CD4-positive, alpha-beta memory T cell (primary cell): ENCODE measurements around the gene CCR6. TPM values are rescaled to one million over a fixed set of nuclear protein-coding genes. Genes with fewer than 3 reads are reported as not detected.

Source experiments
- CTCF ChIA-PET: fragments of 350-600 bp; sonication (Branson Sonifier 250); formaldehyde crosslinking; loops from one replicate; lab custom pipeline; 2021; ENCODE audit warnings: inconsistent platforms; ENCODE audit not compliant: partially characterized antibody; lab: Charles Lee
- POLR2A ChIA-PET: fragments of 350-600 bp; sonication (Branson Sonifier 250); formaldehyde crosslinking; loops from one replicate; lab custom pipeline; 2021; ENCODE audit not compliant: partially characterized antibody; lab: Charles Lee
- DNase-seq, 5 donors: peaks; one replicate each; pipeline versions ENCODE4 v3.0.0 to v3.0.0-alpha.2; 2020 to 2022; ENCODE audit warnings: mixed read lengths in 1 of 5
- H3K27ac ChIP-seq: one replicate; pipeline ENCODE4 v1.7.0; 2013; ENCODE audit warnings: low read depth, low read length
- H3K27me3 ChIP-seq: 2 replicates; pipeline ENCODE4 v1.7.0; 2013; ENCODE audit warnings: mild to moderate bottlenecking, low read length, moderate library complexity; ENCODE audit not compliant: insufficient read depth
- H3K36me3 ChIP-seq: 2 replicates; pipeline ENCODE4 v1.7.0; 2013; ENCODE audit warnings: mild to moderate bottlenecking, low read length, moderate library complexity; ENCODE audit not compliant: insufficient read depth
- H3K4me1 ChIP-seq: 2 replicates; pipeline ENCODE4 v1.7.0; 2013; ENCODE audit warnings: mild to moderate bottlenecking, low read length, moderate library complexity; ENCODE audit not compliant: insufficient read depth
- H3K4me3 ChIP-seq, 2 donors: one replicate each; pipeline ENCODE4 v1.7.0; 2013; ENCODE audit warnings: low read length in 2 of 2, mild to moderate bottlenecking in 1 of 2
- H3K9me3 ChIP-seq, 2 donors: one replicate each; pipeline ENCODE4 v1.7.0; 2013; ENCODE audit warnings: low read length in 2 of 2, control low read depth in 1 of 2; ENCODE audit not compliant: control insufficient read depth in 1 of 2
- H3K27ac Mint-ChIP-seq, 7 donors: one replicate each; pipeline ENCODE4 v1.8.0; 2020 to 2021; ENCODE audit warnings: mixed read lengths in 7 of 7, mild to moderate bottlenecking in 6 of 7, inconsistent platforms in 3 of 7, moderate library complexity in 3 of 7
- H3K27me3 Mint-ChIP-seq, 2 donors: one replicate each; pipeline ENCODE4 v1.8.0; 2020 to 2021; ENCODE audit warnings: mixed read lengths in 2 of 2
- H3K36me3 Mint-ChIP-seq, 2 donors: one replicate each; pipeline ENCODE4 v1.8.0; 2020 to 2021; ENCODE audit warnings: mixed read lengths in 2 of 2, inconsistent platforms in 1 of 2, mild to moderate bottlenecking in 1 of 2
- H3K4me1 Mint-ChIP-seq, 4 donors: one replicate each; pipeline ENCODE4 v1.8.0; 2020 to 2021; ENCODE audit warnings: mixed read lengths in 4 of 4, mild to moderate bottlenecking in 1 of 4
- H3K4me3 Mint-ChIP-seq, 8 donors: one replicate each; pipeline ENCODE4 v1.8.0; 2020 to 2021; ENCODE audit warnings: mixed read lengths in 8 of 8, mild to moderate bottlenecking in 7 of 8, moderate library complexity in 6 of 8, inconsistent platforms in 3 of 8
- H3K9me3 Mint-ChIP-seq, 8 donors: one replicate each; pipeline ENCODE4 v1.8.0; 2020 to 2021; ENCODE audit warnings: mixed read lengths in 8 of 8, mild to moderate bottlenecking in 5 of 8, inconsistent platforms in 3 of 8, moderate library complexity in 1 of 8
- intact Hi-C: fragments of 100-400 bp; cut with micrococcal nuclease; formaldehyde crosslinking; loops from one replicate; pipeline ENCODE4 v1.15.1; 2023
- polyA plus RNA-seq, 2 donors: library from polyadenylated mRNA; unstranded; fragments of 300-500 nt; fragmentation: Illumina TruSeq; gene quantifications; one replicate each; pipeline ENCODE4 v1.2.3, GENCODE V29; 2021
- total RNA-seq, 2 experiments: library from RNA; stranded (reverse); gene quantifications; one replicate each; pipeline ENCODE4 v1.2.3, GENCODE V29; 2021

CCR6 gene
- total and polyA plus RNA-seq, 4 experiments from 2014 or later = 21.7 to 124 (median 61.2) TPM

GRCh38 chr6:167105060-167105459 is 17.8 kb upstream of the CCR6 start:
- CTCF ChIA-PET = interaction anchor here (0.8 to 1.3 kb wide), 3 partner anchors 11 to 115 kb away, joined by 3 read pairs; no protein-coding TSS in a partner anchor
- H3K9me3 ChIP-seq = no peaks in the 10 kb centered on the region
- H3K4me3 Mint-ChIP-seq = peak overlapping the region in 1 of 8 donors; percentile 45
- no peak overlapping the region for H3K27ac ChIP-seq
- H3K27me3 ChIP-seq = no peaks in the 10 kb centered on the region
- H3K27me3 Mint-ChIP-seq = no peaks in the 10 kb centered on the region
- peaks cover 20% of the 10 kb centered on the region for H3K4me1 ChIP-seq
- POLR2A ChIA-PET = interaction anchor here (2.5 kb wide), 1 partner anchor 9 kb away, joined by 8 read pairs; no protein-coding TSS in a partner anchor
- H3K36me3 ChIP-seq = no peaks in the 10 kb centered on the region
- intact Hi-C loops = no loop called here
- H3K4me1 Mint-ChIP-seq = peaks cover 17 to 30% (median 25%) of the 10 kb centered on the region in 4 donors
- no peak for DNase-seq
- H3K4me3 ChIP-seq = no peak overlapping the region
- no peaks in the 10 kb centered on the region for H3K36me3 Mint-ChIP-seq
- H3K27ac Mint-ChIP-seq = no peak overlapping the region
- peaks cover 0 to 2% (median 0%) of the 10 kb centered on the region in 8 donors for H3K9me3 Mint-ChIP-seq

- H3K27ac Mint-ChIP-seq = no peak overlapping the region
- no peak overlapping the region for H3K4me3 Mint-ChIP-seq
- no peaks in the 10 kb centered on the region for H3K9me3 ChIP-seq
- H3K27me3 Mint-ChIP-seq = no peaks in the 10 kb centered on the region
- no peak overlapping the region for H3K4me3 ChIP-seq
- H3K27ac ChIP-seq = no peak overlapping the region
- peaks cover 34% of the 10 kb centered on the region for H3K4me1 ChIP-seq
- peaks cover 0 to 2% (median 0%) of the 10 kb centered on the region in 8 donors for H3K9me3 Mint-ChIP-seq
- no peak for DNase-seq
- H3K36me3 Mint-ChIP-seq = no peaks in the 10 kb centered on the region
- POLR2A ChIA-PET = no interaction called here
- H3K27me3 ChIP-seq = no peaks in the 10 kb centered on the region
- H3K4me1 Mint-ChIP-seq = peaks cover 21 to 42% (median 32%) of the 10 kb centered on the region in 4 donors
- H3K36me3 ChIP-seq = no peaks in the 10 kb centered on the region
- intact Hi-C loops = no loop called here
- CTCF ChIA-PET = interaction anchor here (1.0 to 1.3 kb wide), 3 partner anchors 12 to 36 kb away, joined by 3 read pairs; no protein-coding TSS in a partner anchor
These were observed 16.5 kb upstream of the CCR6 start for GRCh38 chr6:167106406-167106805.

- Histone ChIP-seq H3K27me3 (no peaks in the 10 kb centered on the region), H3K4me1 (peaks cover 44% of the 10 kb centered on the region), H3K36me3 (no peaks in the 10 kb centered on the region), H3K4me3 (no peak overlapping the region), H3K9me3 (no peaks in the 10 kb centered on the region), H3K27ac (no peak overlapping the region)
- H3K9me3 Mint-ChIP-seq = peaks cover 0 to 2% (median 0%) of the 10 kb centered on the region in 8 donors
- peaks cover 7 to 10% of the 10 kb centered on the region in 2 donors for H3K36me3 Mint-ChIP-seq
- H3K27ac Mint-ChIP-seq = peak overlapping the region in 3 of 7 donors; percentile 0 to 76 (median 75)
- ChIA-PET POLR2A (interaction anchor here (1.6 kb wide), 1 partner anchor 10 kb away, joined by 4 read pairs; no protein-coding TSS in a partner anchor), CTCF (interaction anchor here (1.3 kb wide), 1 partner anchor 34 kb away, joined by 3 read pairs; no protein-coding TSS in a partner anchor)
- peaks cover 28 to 53% (median 41%) of the 10 kb centered on the region in 4 donors for H3K4me1 Mint-ChIP-seq
- H3K27me3 Mint-ChIP-seq = no peaks in the 10 kb centered on the region
- no peak for DNase-seq
- intact Hi-C loops = no loop called here
- H3K4me3 Mint-ChIP-seq = no peak overlapping the region
These were observed 15.1 kb upstream of the CCR6 start for GRCh38 chr6:167107787-167108186.

GRCh38 chr6:167108278-167108677 is 14.6 kb upstream of the CCR6 start:
- peak overlapping the region in 3 of 7 donors; percentile 0 to 76 (median 75) for H3K27ac Mint-ChIP-seq
- no peak overlapping the region for H3K4me3 Mint-ChIP-seq
- H3K36me3 ChIP-seq = no peaks in the 10 kb centered on the region
- H3K27me3 ChIP-seq = no peaks in the 10 kb centered on the region
- H3K4me3 ChIP-seq = no peak overlapping the region
- H3K27ac ChIP-seq = no peak overlapping the region
- no peak for DNase-seq
- intact Hi-C loops = no loop called here
- H3K4me1 ChIP-seq = peaks cover 44% of the 10 kb centered on the region
- no peaks in the 10 kb centered on the region for H3K9me3 ChIP-seq
- CTCF ChIA-PET = interaction anchor here (1.4 kb wide), 1 partner anchor 11 kb away, joined by 5 read pairs; no protein-coding TSS in a partner anchor
- H3K4me1 Mint-ChIP-seq = peaks cover 28 to 53% (median 41%) of the 10 kb centered on the region in 4 donors
- POLR2A ChIA-PET = interaction anchor here (1.0 to 2.2 kb wide), 3 partner anchors 10 to 14 kb away, joined by 3 to 7 read pairs (median 4); no protein-coding TSS in a partner anchor
- H3K36me3 Mint-ChIP-seq = peaks cover 11 to 13% of the 10 kb centered on the region in 2 donors
- no peaks in the 10 kb centered on the region for H3K27me3 Mint-ChIP-seq
- H3K9me3 Mint-ChIP-seq = peaks cover 0 to 2% (median 0%) of the 10 kb centered on the region in 8 donors

- Histone ChIP-seq H3K36me3 (no peaks in the 10 kb centered on the region), H3K27me3 (no peaks in the 10 kb centered on the region), H3K9me3 (no peaks in the 10 kb centered on the region), H3K4me1 (peaks cover 45% of the 10 kb centered on the region), H3K4me3 (no peak overlapping the region), H3K27ac (no peak overlapping the region)
- POLR2A ChIA-PET = interaction anchor here (0.6 to 2.2 kb wide), 3 partner anchors 10 to 67 kb away, joined by 3 to 7 read pairs (median 6); no protein-coding TSS in a partner anchor
- Mint-ChIP-seq H3K36me3 (peaks cover 13 to 19% of the 10 kb centered on the region in 2 donors), H3K4me1 (peaks cover 33 to 61% (median 48%) of the 10 kb centered on the region in 4 donors), H3K4me3 (no peak overlapping the region), H3K9me3 (peaks cover 0 to 2% (median 0%) of the 10 kb centered on the region in 8 donors), H3K27ac (peak overlapping the region in 1 of 7 donors; percentile 38), H3K27me3 (no peaks in the 10 kb centered on the region)
- CTCF ChIA-PET = interaction anchor here (1.1 to 1.4 kb wide), 2 partner anchors 10 to 13 kb away, joined by 3 to 5 read pairs; partner anchors contain the start of gene CCR6
- intact Hi-C loops = loop anchor here (5.0 kb wide), 1 partner anchor 32 kb away; no protein-coding TSS in a partner anchor
- DNase-seq = no peak
These were observed 13.2 kb upstream of the CCR6 start for GRCh38 chr6:167109651-167110050.

- no peaks in the 10 kb centered on the region for H3K36me3 ChIP-seq
- H3K9me3 ChIP-seq = no peaks in the 10 kb centered on the region
- intact Hi-C loops = loop anchor here (5.0 kb wide), 1 partner anchor 34 kb away; no protein-coding TSS in a partner anchor
- peaks cover 59% of the 10 kb centered on the region for H3K4me1 ChIP-seq
- no peaks in the 10 kb centered on the region for H3K27me3 ChIP-seq
- peak overlapping the region; percentile 90 for H3K27ac ChIP-seq
- DNase-seq = peak in 2 of 5 donors; percentile 39 to 52
- Mint-ChIP-seq H3K4me1 (peaks cover 49 to 79% (median 63%) of the 10 kb centered on the region in 4 donors), H3K4me3 (peak overlapping the region; percentile 92 to 98 (median 95)), H3K27me3 (no peaks in the 10 kb centered on the region), H3K36me3 (peaks cover 30 to 32% of the 10 kb centered on the region in 2 donors), H3K27ac (peak overlapping the region; percentile 95 to 99 (median 98)), H3K9me3 (peaks cover 0 to 2% (median 0%) of the 10 kb centered on the region in 8 donors)
- ChIA-PET POLR2A (interaction anchor here (0.6 to 2.1 kb wide), 10 partner anchors 9 to 325 kb away, joined by 3 to 6 read pairs (median 4); no protein-coding TSS in a partner anchor), CTCF (interaction anchor here (0.6 to 1.7 kb wide), 4 partner anchors 8 to 72 kb away, joined by 3 to 5 read pairs (median 4); no protein-coding TSS in a partner anchor)
- peak overlapping the region; percentile 64 to 87 for H3K4me3 ChIP-seq
These were observed 11.3 kb upstream of the CCR6 start for GRCh38 chr6:167111597-167111996.

- peak overlapping the region; percentile 90 for H3K27ac ChIP-seq
- peaks cover 0 to 2% (median 0%) of the 10 kb centered on the region in 8 donors for H3K9me3 Mint-ChIP-seq
- H3K36me3 Mint-ChIP-seq = peaks cover 30 to 33% of the 10 kb centered on the region in 2 donors
- no peaks in the 10 kb centered on the region for H3K36me3 ChIP-seq
- peak overlapping the region; percentile 92 to 98 (median 95) for H3K4me3 Mint-ChIP-seq
- intact Hi-C loops = loop anchor here (5.0 kb wide), 1 partner anchor 35 kb away; no protein-coding TSS in a partner anchor
- peaks cover 59% of the 10 kb centered on the region for H3K4me1 ChIP-seq
- H3K27me3 Mint-ChIP-seq = no peaks in the 10 kb centered on the region
- ChIA-PET POLR2A (interaction anchor here (0.7 to 3.4 kb wide), 18 partner anchors 8 to 164 kb away, joined by 3 to 22 read pairs (median 5); partner anchors contain the start of genes CCR6 and CEP43), CTCF (interaction anchor here (1.7 kb wide), 1 partner anchor 7 kb away, joined by 5 read pairs; no protein-coding TSS in a partner anchor)
- peak overlapping the region; percentile 95 to 99 (median 98) for H3K27ac Mint-ChIP-seq
- no peak for DNase-seq
- H3K4me1 Mint-ChIP-seq = peaks cover 49 to 79% (median 65%) of the 10 kb centered on the region in 4 donors
- no peaks in the 10 kb centered on the region for H3K27me3 ChIP-seq
- no peaks in the 10 kb centered on the region for H3K9me3 ChIP-seq
- peak overlapping the region; percentile 64 to 87 for H3K4me3 ChIP-seq
These were observed 10.5 kb upstream of the CCR6 start for GRCh38 chr6:167112421-167112820.
